HEK293T (cell line): ENCODE results near the gene OR6K6.

ENCODE experiments used
- CTCF ChIA-PET: fragments of 350-600 bp; formaldehyde crosslinking; extraction: SDS; loops from one replicate; lab custom pipeline; 2021; ENCODE audit warnings: antibody characterized with exemption, inconsistent platforms; lab: Yijun Ruan, JAX
- POLR2A ChIA-PET: fragments of 350-600 bp; formaldehyde crosslinking; extraction: SDS; loops from one replicate; lab custom pipeline; 2020; ENCODE audit warnings: antibody characterized with exemption, inconsistent platforms; lab: Yijun Ruan, JAX
- DNase-seq: peaks from one replicate; pipeline ENCODE4 v3.0.0; 2012; ENCODE audit warnings: mixed read lengths; ENCODE audit errors: extremely low spot score
- ARNT ChIP-seq: fragments of 450-650 bp; IDR thresholded peaks from 2 replicates; pipeline ENCODE4 v1.6.1; 2017; ENCODE audit warnings: mild to moderate bottlenecking
- BHLHE40 ChIP-seq: fragments of 450-650 bp; IDR thresholded peaks from 2 replicates; pipeline ENCODE4 v1.6.1; 2016; ENCODE audit warnings: mild to moderate bottlenecking, moderate library complexity, borderline replicate concordance
- CTBP1 ChIP-seq: fragments of 450-650 bp; IDR thresholded peaks from 2 replicates; pipeline ENCODE4 v1.6.1; 2016; ENCODE audit warnings: borderline replicate concordance
- ELF4 ChIP-seq: fragments of 450-650 bp; IDR thresholded peaks from 2 replicates; pipeline ENCODE4 v1.6.1; 2017; ENCODE audit warnings: antibody characterized with exemption
- FOXA1 ChIP-seq: fragments of 450-650 bp; IDR thresholded peaks from 2 replicates; pipeline ENCODE4 v1.6.1; 2016; ENCODE audit warnings: mild to moderate bottlenecking
- FOXK2 ChIP-seq: fragments of 450-650 bp; IDR thresholded peaks from 2 replicates; pipeline ENCODE4 v1.6.1; 2016; ENCODE audit warnings: mild to moderate bottlenecking
- FOXM1 ChIP-seq: fragments of 450-650 bp; IDR thresholded peaks from 2 replicates; pipeline ENCODE4 v1.6.1; 2017; ENCODE audit warnings: mild to moderate bottlenecking, borderline replicate concordance
- HDGF ChIP-seq: fragments of 450-650 bp; IDR thresholded peaks from 2 replicates; pipeline ENCODE4 v1.6.1; 2017; ENCODE audit warnings: antibody characterized with exemption, borderline replicate concordance
- L3MBTL2 ChIP-seq: fragments of 450-650 bp; conservative IDR thresholded peaks from 2 replicates; pipeline ENCODE4 v1.6.1; 2016; ENCODE audit warnings: mild to moderate bottlenecking
- LEF1 ChIP-seq: fragments of 450-650 bp; IDR thresholded peaks from 2 replicates; pipeline ENCODE4 v1.6.1; 2017; ENCODE audit warnings: mild to moderate bottlenecking, borderline replicate concordance
- NFRKB ChIP-seq: fragments of 450-650 bp; IDR thresholded peaks from 2 replicates; pipeline ENCODE4 v1.6.1; 2016; ENCODE audit warnings: mild to moderate bottlenecking, moderate library complexity
- PKNOX1 ChIP-seq: fragments of 450-650 bp; IDR thresholded peaks from 2 replicates; pipeline ENCODE4 v1.6.1; 2016
- SP1 ChIP-seq: fragments of 450-650 bp; IDR thresholded peaks from 2 replicates; pipeline ENCODE4 v1.6.1; 2017
- SUZ12 ChIP-seq: fragments of 450-650 bp; IDR thresholded peaks from 2 replicates; pipeline ENCODE4 v1.6.1; 2016; ENCODE audit warnings: mild to moderate bottlenecking
- TARDBP ChIP-seq: fragments of 450-650 bp; IDR thresholded peaks from 2 replicates; pipeline ENCODE4 v1.6.1; 2016
- ZNF384 ChIP-seq: fragments of 450-650 bp; IDR thresholded peaks from 2 replicates; pipeline ENCODE4 v1.6.1; 2016

Gene OR6K6

GRCh38 chr1:158754420-158754819, at the start of gene OR6K6:
OR6K6 (plus strand) TSS chr1:158754720; CDS start chr1:158754888, 168 bp downstream.
- POLR2A ChIA-PET: no interaction called here

GRCh38 chr1:158706096-158706495, 48.4 kb upstream of the OR6K6 start:
- no peak for DNase-seq
- CTCF ChIA-PET: no interaction called here
- TF ChIP-seq PKNOX1: no peak
- no peak for TF ChIP-seq SUZ12
- TF ChIP-seq L3MBTL2: no peak
- TF ChIP-seq FOXM1: no peak
- TF ChIP-seq BHLHE40: no peak
- TF ChIP-seq ELF4: no peak
- TF ChIP-seq TARDBP: no peak
- no peak for TF ChIP-seq ARNT
- no peak for TF ChIP-seq SP1
- no peak for TF ChIP-seq HDGF
- TF ChIP-seq ZNF384: no peak
- TF ChIP-seq FOXK2: no peak
- POLR2A ChIA-PET: no interaction called here

More at GRCh38 chr1:158754420-158754819, at the start of gene OR6K6:
- no peak for DNase-seq
- CTCF ChIA-PET: no interaction called here
- TF ChIP-seq HDGF (no peak), PKNOX1 (no peak)

- POLR2A ChIA-PET: no interaction called here
- CTCF ChIA-PET: no interaction called here
- TF ChIP-seq SP1 (no peak), LEF1 (no peak), ELF4 (no peak), SUZ12 (no peak), HDGF (no peak), ARNT (no peak), NFRKB (no peak), BHLHE40 (no peak)
- no peak for DNase-seq
Observed at GRCh38 chr1:158711098-158711497, 43.4 kb upstream of the OR6K6 start.

- no peak for DNase-seq
- ChIA-PET CTCF (no interaction called here), POLR2A (no interaction called here)
- TF ChIP-seq ELF4: no peak
- TF ChIP-seq L3MBTL2: no peak
- TF ChIP-seq ZNF384: no peak
- TF ChIP-seq BHLHE40: no peak
- no peak for TF ChIP-seq CTBP1
- no peak for TF ChIP-seq LEF1
- TF ChIP-seq ARNT: no peak
- TF ChIP-seq FOXM1: no peak
- TF ChIP-seq SP1: no peak
- TF ChIP-seq TARDBP: no peak
- TF ChIP-seq PKNOX1: no peak
- TF ChIP-seq FOXA1: no peak
- no peak for TF ChIP-seq HDGF
- TF ChIP-seq SUZ12: no peak
- no peak for TF ChIP-seq NFRKB
- TF ChIP-seq FOXK2: no peak
Observed at GRCh38 chr1:158714754-158715153, 39.8 kb upstream of the OR6K6 start.

GRCh38 chr1:158716335-158716734, 38.2 kb upstream of the OR6K6 start:
- POLR2A ChIA-PET: no interaction called here
- CTCF ChIA-PET: no interaction called here
- no peak for TF ChIP-seq FOXM1
- no peak for TF ChIP-seq L3MBTL2
- TF ChIP-seq SP1: no peak
- TF ChIP-seq TARDBP: no peak
- TF ChIP-seq NFRKB: no peak
- no peak for TF ChIP-seq CTBP1
- no peak for TF ChIP-seq PKNOX1
- TF ChIP-seq SUZ12: no peak
- TF ChIP-seq FOXK2: no peak
- TF ChIP-seq HDGF: no peak
- TF ChIP-seq ZNF384: no peak
- no peak for TF ChIP-seq ELF4
- no peak for TF ChIP-seq FOXA1
- TF ChIP-seq ARNT: no peak
- TF ChIP-seq LEF1: no peak
- TF ChIP-seq BHLHE40: no peak
- no peak for DNase-seq

- ChIA-PET CTCF (no interaction called here), POLR2A (no interaction called here)
- no peak for TF ChIP-seq ZNF384
- no peak for DNase-seq
Observed at GRCh38 chr1:158717344-158717743, 37.2 kb upstream of the OR6K6 start.

GRCh38 chr1:158719664-158720063, 34.9 kb upstream of the OR6K6 start:
- POLR2A ChIA-PET: no interaction called here

More at GRCh38 chr1:158719664-158720063, 34.9 kb upstream of the OR6K6 start:
- DNase-seq: no peak
- CTCF ChIA-PET: no interaction called here
- TF ChIP-seq FOXM1 (no peak), LEF1 (no peak), FOXA1 (no peak), ARNT (no peak), PKNOX1 (no peak), FOXK2 (no peak), BHLHE40 (no peak), ELF4 (no peak), SUZ12 (no peak), L3MBTL2 (no peak), TARDBP (no peak)
